Osteocyte (in vitro differentiated cells): ENCODE data around the gene WWC2. TPM values are rescaled to one million over a fixed set of nuclear protein-coding genes. Genes with fewer than 3 reads are reported as not detected.

ENCODE experiments used
- DNase-seq: peaks from one replicate; pipeline ENCODE4 v3.0.0; 2021; ENCODE audit warnings: mixed read lengths; ENCODE audit not compliant: unreplicated experiment; ENCODE audit errors: extremely low spot score
- H3K27ac Mint-ChIP-seq: one replicate; pipeline ENCODE4 v1.8.0; 2021; ENCODE audit warnings: mild to moderate bottlenecking, mixed read lengths; ENCODE audit not compliant: unreplicated experiment
- H3K27me3 Mint-ChIP-seq: one replicate; pipeline ENCODE4 v1.8.0; 2021; ENCODE audit warnings: mixed read lengths; ENCODE audit not compliant: unreplicated experiment
- H3K36me3 Mint-ChIP-seq: one replicate; pipeline ENCODE4 v1.8.0; 2021; ENCODE audit warnings: mixed read lengths; ENCODE audit not compliant: unreplicated experiment
- H3K4me1 Mint-ChIP-seq: one replicate; pipeline ENCODE4 v1.8.0; 2021; ENCODE audit warnings: mixed read lengths; ENCODE audit not compliant: unreplicated experiment
- H3K4me3 Mint-ChIP-seq: one replicate; pipeline ENCODE4 v1.8.0; 2021; ENCODE audit warnings: mild to moderate bottlenecking, moderate library complexity, mixed read lengths; ENCODE audit not compliant: unreplicated experiment
- H3K9me3 Mint-ChIP-seq: one replicate; pipeline ENCODE4 v1.8.0; 2021; ENCODE audit warnings: mixed read lengths; ENCODE audit not compliant: unreplicated experiment
- CTCF ChIP-seq: fragments of 200-600 bp; sonication (generic); IDR thresholded peaks from 2 replicates; pipeline ENCODE4 v1.5.0; 2021; ENCODE audit warnings: antibody characterized with exemption, mild to moderate bottlenecking, moderate library complexity
- total RNA-seq: library from RNA; stranded (reverse); gene quantifications from 2 replicates; pipeline ENCODE4 v1.2.1, GENCODE V29; 2021

Gene WWC2
- total RNA-seq, 1 donor from 2014 or later = 53.5 TPM

- Mint-ChIP-seq H3K9me3 (no peaks in the 10 kb centered on the region), H3K4me3 (no peak overlapping the region), H3K36me3 (peaks cover 28% of the 10 kb centered on the region), H3K4me1 (no peaks in the 10 kb centered on the region), H3K27me3 (no peaks in the 10 kb centered on the region), H3K27ac (no peak overlapping the region)
- TF ChIP-seq CTCF = no peak
- DNase-seq = no peak
Measured at GRCh38 chr4:183304538-183304937, 205.5 kb downstream of the WWC2 start.

- Mint-ChIP-seq H3K9me3 (no peaks in the 10 kb centered on the region), H3K36me3 (peaks cover 21% of the 10 kb centered on the region), H3K27me3 (no peaks in the 10 kb centered on the region), H3K27ac (no peak overlapping the region), H3K4me3 (no peak overlapping the region), H3K4me1 (no peaks in the 10 kb centered on the region)
- DNase-seq = no peak
- no peak for TF ChIP-seq CTCF
Measured at GRCh38 chr4:183306811-183307210, 207.8 kb downstream of the WWC2 start.

- H3K9me3 Mint-ChIP-seq = no peaks in the 10 kb centered on the region
- H3K36me3 Mint-ChIP-seq = peaks cover 42% of the 10 kb centered on the region
- H3K4me1 Mint-ChIP-seq = no peaks in the 10 kb centered on the region
- H3K27ac Mint-ChIP-seq = no peak overlapping the region
- no peaks in the 10 kb centered on the region for H3K27me3 Mint-ChIP-seq
- no peak for DNase-seq
- H3K4me3 Mint-ChIP-seq = no peak overlapping the region
- TF ChIP-seq CTCF = no peak
Measured at GRCh38 chr4:183312841-183313240, 213.8 kb downstream of the WWC2 start.

- H3K27ac Mint-ChIP-seq = no peak overlapping the region
- no peak overlapping the region for H3K4me3 Mint-ChIP-seq
- no peaks in the 10 kb centered on the region for H3K4me1 Mint-ChIP-seq
- H3K27me3 Mint-ChIP-seq = no peaks in the 10 kb centered on the region
- no peak for DNase-seq
- peaks cover 45% of the 10 kb centered on the region for H3K36me3 Mint-ChIP-seq
- H3K9me3 Mint-ChIP-seq = no peaks in the 10 kb centered on the region
- no peak for TF ChIP-seq CTCF
Measured at GRCh38 chr4:183314336-183314735, 215.3 kb downstream of the WWC2 start.

GRCh38 chr4:183314806-183315205 is 215.7 kb downstream of the WWC2 start:
- Mint-ChIP-seq H3K4me3 (no peak overlapping the region), H3K27ac (no peak overlapping the region), H3K27me3 (no peaks in the 10 kb centered on the region), H3K36me3 (peaks cover 48% of the 10 kb centered on the region), H3K9me3 (no peaks in the 10 kb centered on the region), H3K4me1 (no peaks in the 10 kb centered on the region)
- DNase-seq = no peak
- no peak for TF ChIP-seq CTCF
